Mucosa of stomach (tissue), 1 donor: ENCODE measurements around the gene E2F1.

Experiments used
- H3K27me3 ChIP-seq: one replicate; pipeline ENCODE4 v1.7.0; 2013; ENCODE audit warnings: mild to moderate bottlenecking, low read length; ENCODE audit not compliant: control insufficient read depth, insufficient read depth
- H3K36me3 ChIP-seq: one replicate; pipeline ENCODE4 v1.7.0; 2013; ENCODE audit warnings: low read length; ENCODE audit not compliant: control insufficient read depth, insufficient read depth
- H3K4me1 ChIP-seq: one replicate; pipeline ENCODE4 v1.7.0; 2013; ENCODE audit warnings: mild to moderate bottlenecking, low read length; ENCODE audit not compliant: control insufficient read depth, insufficient read depth
- H3K4me3 ChIP-seq: one replicate; pipeline ENCODE4 v1.7.0; 2013; ENCODE audit warnings: low read length
- H3K9ac ChIP-seq: one replicate; pipeline ENCODE4 v1.7.0; 2013; ENCODE audit warnings: mild to moderate bottlenecking, low read length, moderate library complexity
- H3K9me3 ChIP-seq: one replicate; pipeline ENCODE4 v1.7.0; 2013; ENCODE audit warnings: mild to moderate bottlenecking, low read length, moderate library complexity; ENCODE audit not compliant: control insufficient read depth
- donor health status: Pancreatic carcinoma.

E2F1 gene

GRCh38 chr20:33689973-33690372 is 3.8 kb upstream of the E2F1 start:
- Histone ChIP-seq H3K4me3 (no peak overlapping the region), H3K9me3 (no peaks in the 10 kb centered on the region), H3K36me3 (no peaks in the 10 kb centered on the region), H3K9ac (no peak overlapping the region), H3K4me1 (peaks cover 14% of the 10 kb centered on the region), H3K27me3 (no peaks in the 10 kb centered on the region)

GRCh38 chr20:33689493-33689892 is 3.3 kb upstream of the E2F1 start:
- Histone ChIP-seq H3K9ac (no peak overlapping the region), H3K4me1 (peaks cover 19% of the 10 kb centered on the region), H3K36me3 (no peaks in the 10 kb centered on the region), H3K27me3 (no peaks in the 10 kb centered on the region), H3K4me3 (no peak overlapping the region), H3K9me3 (no peaks in the 10 kb centered on the region)

GRCh38 chr20:33688938-33689424 is 2.8 kb upstream of the E2F1 start:
- no peaks in the 10 kb centered on the region for H3K36me3 ChIP-seq
- no peaks in the 10 kb centered on the region for H3K27me3 ChIP-seq
- no peak overlapping the region for H3K4me3 ChIP-seq
- no peaks in the 10 kb centered on the region for H3K9me3 ChIP-seq
- no peak overlapping the region for H3K9ac ChIP-seq
- peaks cover 21% of the 10 kb centered on the region for H3K4me1 ChIP-seq

GRCh38 chr20:33687993-33688937 is 2.1 kb upstream of the E2F1 start:
- Histone ChIP-seq H3K9ac (no peak overlapping the region), H3K4me1 (peaks cover 21% of the 10 kb centered on the region), H3K4me3 (no peak overlapping the region), H3K27me3 (no peaks in the 10 kb centered on the region), H3K36me3 (no peaks in the 10 kb centered on the region), H3K9me3 (no peaks in the 10 kb centered on the region)

GRCh38 chr20:33687370-33687915 is 1.3 kb upstream of the E2F1 start:
- Histone ChIP-seq H3K4me3 (no peak overlapping the region), H3K36me3 (no peaks in the 10 kb centered on the region), H3K27me3 (no peaks in the 10 kb centered on the region), H3K4me1 (peaks cover 24% of the 10 kb centered on the region), H3K9me3 (no peaks in the 10 kb centered on the region), H3K9ac (no peak overlapping the region)

GRCh38 chr20:33686984-33687366 is 790 bp upstream of the E2F1 start:
- Histone ChIP-seq H3K9ac (no peak overlapping the region), H3K36me3 (no peaks in the 10 kb centered on the region), H3K9me3 (no peaks in the 10 kb centered on the region), H3K4me3 (no peak overlapping the region), H3K27me3 (no peaks in the 10 kb centered on the region), H3K4me1 (peaks cover 27% of the 10 kb centered on the region)

GRCh38 chr20:33685328-33686099 is 671 bp downstream of the E2F1 start:
- no peaks in the 10 kb centered on the region for H3K9me3 ChIP-seq
- H3K9ac ChIP-seq: peak overlapping the region; percentile 19
- no peaks in the 10 kb centered on the region for H3K27me3 ChIP-seq
- H3K4me1 ChIP-seq: peaks cover 27% of the 10 kb centered on the region
- no peak overlapping the region for H3K4me3 ChIP-seq
- no peaks in the 10 kb centered on the region for H3K36me3 ChIP-seq

GRCh38 chr20:33684533-33685327 is 1.5 kb downstream of the E2F1 start:
- Histone ChIP-seq H3K4me1 (peaks cover 27% of the 10 kb centered on the region), H3K9me3 (no peaks in the 10 kb centered on the region), H3K4me3 (no peak overlapping the region), H3K27me3 (no peaks in the 10 kb centered on the region), H3K36me3 (no peaks in the 10 kb centered on the region), H3K9ac (peak overlapping the region; percentile 19)

- Histone ChIP-seq H3K36me3 (no peaks in the 10 kb centered on the region), H3K9me3 (no peaks in the 10 kb centered on the region), H3K4me1 (peaks cover 23% of the 10 kb centered on the region), H3K27me3 (no peaks in the 10 kb centered on the region), H3K4me3 (no peak overlapping the region), H3K9ac (no peak overlapping the region)
These were observed 4.3 kb downstream of the E2F1 start for GRCh38 chr20:33681728-33682353.

- no peak overlapping the region for H3K4me3 ChIP-seq
- no peaks in the 10 kb centered on the region for H3K27me3 ChIP-seq
- H3K4me1 ChIP-seq: peaks cover 20% of the 10 kb centered on the region
- no peaks in the 10 kb centered on the region for H3K9me3 ChIP-seq
- no peak overlapping the region for H3K9ac ChIP-seq
- no peaks in the 10 kb centered on the region for H3K36me3 ChIP-seq
These were observed 4.9 kb downstream of the E2F1 start for GRCh38 chr20:33681288-33681687.

GRCh38 chr20:33680686-33681085 is 5.5 kb downstream of the E2F1 start:
- Histone ChIP-seq H3K4me3 (no peak overlapping the region), H3K4me1 (peaks cover 20% of the 10 kb centered on the region), H3K9ac (no peak overlapping the region), H3K9me3 (no peaks in the 10 kb centered on the region), H3K27me3 (no peaks in the 10 kb centered on the region), H3K36me3 (no peaks in the 10 kb centered on the region)
